Neural cell (in vitro differentiated cells): ENCODE results near the gene TMEM19.

Experiments used
- CTCF ChIP-seq: fragments of 450-650 bp; IDR thresholded peaks from 2 replicates; pipeline ENCODE4 v1.5.1; 2014; ENCODE audit warnings: antibody characterized with exemption, mild to moderate bottlenecking, moderate library complexity; ENCODE audit not compliant: poor library complexity, severe bottlenecking
- EP300 ChIP-seq: fragments of 450-650 bp; conservative IDR thresholded peaks from 2 replicates; pipeline ENCODE4 v1.6.1; 2014; ENCODE audit warnings: antibody characterized with exemption, mild to moderate bottlenecking, moderate library complexity; ENCODE audit not compliant: poor library complexity, severe bottlenecking
- POLR2AphosphoS5 ChIP-seq: IDR thresholded peaks from 2 replicates; pipeline ENCODE4 v1.6.1; 2012
- RAD21 ChIP-seq: fragments of 450-650 bp; conservative IDR thresholded peaks from 2 replicates; pipeline ENCODE4 v1.6.1; 2014; ENCODE audit warnings: antibody characterized with exemption, mild to moderate bottlenecking, moderate library complexity
- REST ChIP-seq: IDR thresholded peaks from 2 replicates; pipeline ENCODE4 v1.6.1; 2012; ENCODE audit warnings: borderline replicate concordance
- SMC3 ChIP-seq: fragments of 450-650 bp; conservative IDR thresholded peaks from 2 replicates; pipeline ENCODE4 v1.6.1; 2014; ENCODE audit warnings: antibody characterized with exemption, mild to moderate bottlenecking, moderate library complexity; ENCODE audit not compliant: poor library complexity
- TAF1 ChIP-seq: IDR thresholded peaks from 2 replicates; pipeline ENCODE4 v1.6.1; 2012; ENCODE audit warnings: low read depth

GRCh38 chr12:71693126-71693525 is 7.2 kb downstream of the TMEM19 start:
- TF ChIP-seq CTCF, result no peak
- no peak for TF ChIP-seq TAF1
- no peak for TF ChIP-seq EP300
- TF ChIP-seq REST, result no peak
- no peak for TF ChIP-seq RAD21
- TF ChIP-seq SMC3, result no peak
- no peak for TF ChIP-seq POLR2AphosphoS5
